Ascending aorta (tissue), 2 donors: ENCODE data around the gene FOXD4L1. TPM values are rescaled to one million over a fixed set of nuclear protein-coding genes. Genes with fewer than 3 reads are reported as not detected.
"Not testable (repeated sequence)": the region's sequence is repeated elsewhere in the genome, so short reads cannot be mapped to it uniquely, and the experiment has no call there.

Experiments used
- DNase-seq, 2 donors: peaks; one replicate each; pipeline ENCODE4 v3.0.0-alpha.2; 2019; ENCODE audit warnings: low spot score in 2 of 2
- H3K27ac ChIP-seq, 2 donors: fragments of 200-600 bp; sonication (generic); one replicate each; pipeline ENCODE4 v1.5.1; 2016 to 2017; ENCODE audit warnings: mild to moderate bottlenecking in 1 of 2
- H3K27me3 ChIP-seq: fragments of 200-600 bp; sonication (generic); one replicate; pipeline ENCODE4 v1.5.1; 2017
- H3K36me3 ChIP-seq, 2 donors: fragments of 200-600 bp; sonication (generic); one replicate each; pipeline ENCODE4 v1.5.1; 2016
- H3K4me1 ChIP-seq, 2 donors: fragments of 200-600 bp; sonication (generic); one replicate each; pipeline ENCODE4 v1.5.1; 2016 to 2017; ENCODE audit warnings: mild to moderate bottlenecking in 1 of 2
- H3K4me3 ChIP-seq, 2 donors: fragments of 200-600 bp; sonication (generic); one replicate each; pipeline ENCODE4 v1.5.1; 2016 to 2017; ENCODE audit warnings: mild to moderate bottlenecking in 1 of 2
- H3K9me3 ChIP-seq, 2 donors: fragments of 200-600 bp; sonication (generic); one replicate each; pipeline ENCODE4 v1.5.1; 2016
- intact Hi-C: fragments of 100-400 bp; cut with DNase I; formaldehyde crosslinking; loops from one replicate; pipeline ENCODE4 v1.15.1; 2023
- total RNA-seq: library from RNA; depleted of rRNA; stranded (reverse); fragments of >200 nt; gene quantifications from one replicate; pipeline ENCODE4 v1.1.0, GENCODE V29; 2016

The FOXD4L1 gene
- total RNA-seq, 1 donor from 2014 or later = not detected

GRCh38 chr2:113508187-113508586 is 9.7 kb downstream of the FOXD4L1 start:
- H3K27me3 ChIP-seq, intact Hi-C loops, H3K4me3 ChIP-seq, H3K4me1 ChIP-seq, H3K36me3 ChIP-seq, H3K27ac ChIP-seq, DNase-seq, H3K9me3 ChIP-seq: not testable (repeated sequence)

- H3K36me3 ChIP-seq, H3K9me3 ChIP-seq, H3K4me3 ChIP-seq, intact Hi-C loops, H3K27ac ChIP-seq, H3K4me1 ChIP-seq, DNase-seq, H3K27me3 ChIP-seq: not testable (repeated sequence)
These were observed 12.4 kb downstream of the FOXD4L1 start for GRCh38 chr2:113510913-113511312.

- DNase-seq, H3K4me1 ChIP-seq, intact Hi-C loops: not testable (repeated sequence)
These were observed 13.4 kb downstream of the FOXD4L1 start for GRCh38 chr2:113511859-113512258.

GRCh38 chr2:113515457-113515856 is 17.0 kb downstream of the FOXD4L1 start:
- H3K36me3 ChIP-seq, intact Hi-C loops, H3K4me3 ChIP-seq, H3K9me3 ChIP-seq, H3K4me1 ChIP-seq, H3K27ac ChIP-seq, H3K27me3 ChIP-seq, DNase-seq: not testable (repeated sequence)

More at GRCh38 chr2:113511859-113512258, 13.4 kb downstream of the FOXD4L1 start:
- H3K27me3 ChIP-seq, H3K27ac ChIP-seq, H3K36me3 ChIP-seq, H3K9me3 ChIP-seq, H3K4me3 ChIP-seq: not testable (repeated sequence)

GRCh38 chr2:113515995-113516394 is 17.5 kb downstream of the FOXD4L1 start:
- H3K4me1 ChIP-seq, intact Hi-C loops, H3K27ac ChIP-seq, DNase-seq, H3K27me3 ChIP-seq, H3K9me3 ChIP-seq, H3K4me3 ChIP-seq, H3K36me3 ChIP-seq: not testable (repeated sequence)

- intact Hi-C loops, H3K27me3 ChIP-seq, H3K4me3 ChIP-seq, H3K4me1 ChIP-seq, H3K9me3 ChIP-seq, H3K27ac ChIP-seq, DNase-seq, H3K36me3 ChIP-seq: not testable (repeated sequence)
These were observed 18.6 kb downstream of the FOXD4L1 start for GRCh38 chr2:113517025-113517424.

- DNase-seq, intact Hi-C loops, H3K9me3 ChIP-seq, H3K4me3 ChIP-seq, H3K27ac ChIP-seq, H3K27me3 ChIP-seq, H3K36me3 ChIP-seq, H3K4me1 ChIP-seq: not testable (repeated sequence)
These were observed 22.4 kb downstream of the FOXD4L1 start for GRCh38 chr2:113520837-113521236.

- H3K36me3 ChIP-seq, H3K9me3 ChIP-seq, intact Hi-C loops, H3K4me1 ChIP-seq, H3K4me3 ChIP-seq, DNase-seq, H3K27me3 ChIP-seq, H3K27ac ChIP-seq: not testable (repeated sequence)
These were observed 23.0 kb downstream of the FOXD4L1 start for GRCh38 chr2:113521492-113521891.

GRCh38 chr2:113524986-113525385 is 26.5 kb downstream of the FOXD4L1 start:
- H3K27me3 ChIP-seq, H3K27ac ChIP-seq, H3K4me1 ChIP-seq, intact Hi-C loops, DNase-seq, H3K36me3 ChIP-seq, H3K4me3 ChIP-seq, H3K9me3 ChIP-seq: not testable (repeated sequence)

- H3K4me1 ChIP-seq, intact Hi-C loops, H3K27me3 ChIP-seq, H3K9me3 ChIP-seq, H3K4me3 ChIP-seq, H3K27ac ChIP-seq, DNase-seq, H3K36me3 ChIP-seq: not testable (repeated sequence)
These were observed 29.0 kb downstream of the FOXD4L1 start for GRCh38 chr2:113527350-113528045.

- H3K9me3 ChIP-seq, H3K27ac ChIP-seq, H3K4me3 ChIP-seq, H3K36me3 ChIP-seq, H3K4me1 ChIP-seq, intact Hi-C loops, DNase-seq, H3K27me3 ChIP-seq: not testable (repeated sequence)
These were observed 29.7 kb downstream of the FOXD4L1 start for GRCh38 chr2:113528126-113528525.

GRCh38 chr2:113528904-113529303 is 30.4 kb downstream of the FOXD4L1 start:
- H3K4me3 ChIP-seq, H3K9me3 ChIP-seq, intact Hi-C loops, H3K27me3 ChIP-seq, H3K36me3 ChIP-seq, H3K27ac ChIP-seq, DNase-seq, H3K4me1 ChIP-seq: not testable (repeated sequence)

- DNase-seq, H3K9me3 ChIP-seq, intact Hi-C loops: not testable (repeated sequence)
These were observed 34.5 kb downstream of the FOXD4L1 start for GRCh38 chr2:113532991-113533390.

GRCh38 chr2:113536573-113536972 is 38.1 kb downstream of the FOXD4L1 start:
- H3K27me3 ChIP-seq, H3K4me1 ChIP-seq, DNase-seq, intact Hi-C loops, H3K4me3 ChIP-seq, H3K27ac ChIP-seq, H3K9me3 ChIP-seq, H3K36me3 ChIP-seq: not testable (repeated sequence)

More at GRCh38 chr2:113532991-113533390, 34.5 kb downstream of the FOXD4L1 start:
- not testable (repeated sequence) for H3K36me3 ChIP-seq, H3K27me3 ChIP-seq, H3K27ac ChIP-seq, H3K4me1 ChIP-seq, H3K4me3 ChIP-seq

- H3K27me3 ChIP-seq, H3K9me3 ChIP-seq, H3K4me1 ChIP-seq, H3K27ac ChIP-seq, H3K36me3 ChIP-seq, intact Hi-C loops, DNase-seq: not testable (repeated sequence)
- peak overlapping the region in 1 of 2 donors; percentile 73 for H3K4me3 ChIP-seq
These were observed 42.4 kb downstream of the FOXD4L1 start for GRCh38 chr2:113540834-113541203.
